Adrenal gland (tissue), 12 donors: Measurements from ENCODE around the gene ARF1. TPM values are rescaled to one million over a fixed set of nuclear protein-coding genes. Genes with fewer than 3 reads are reported as not detected.

Experiments
- DNase-seq, 7 donors: peaks; one replicate each; pipeline ENCODE4 v3.0.0-alpha.2; 2019 to 2020
- H3K27ac ChIP-seq, 5 donors: fragments of 200-600 bp; sonication (generic) in 4 of 5; 1 replicate in 3 of 5; 2 replicates in 2 of 5; pipeline versions ENCODE4 v1.5.1 to v1.8.0; 2016 to 2020; ENCODE audit warnings: mild to moderate bottlenecking in 1 of 5
- H3K27me3 ChIP-seq: fragments of 200-600 bp; 2 replicates; pipeline ENCODE4 v1.8.0; 2021
- H3K36me3 ChIP-seq, 2 donors: fragments of 200-600 bp; replicated peaks in 1 of 2; 1 replicate in 1 of 2; 2 replicates in 1 of 2; pipeline versions ENCODE4 v1.5.1 to v1.8.0; 2018 to 2022
- H3K4me1 ChIP-seq, 2 donors: fragments of 200-600 bp; replicated peaks in 1 of 2; 1 replicate in 1 of 2; 2 replicates in 1 of 2; pipeline versions ENCODE4 v1.5.1 to v1.8.0; 2018 to 2021
- H3K4me3 ChIP-seq, 4 donors: fragments of 200-600 bp; sonication (generic) in 3 of 4; one replicate each; pipeline ENCODE4 v1.5.1; 2016 to 2018
- H3K9me3 ChIP-seq, 3 donors: fragments of 200-600 bp; sonication (generic) in 1 of 3; replicated peaks in 1 of 3; 1 replicate in 2 of 3; 2 replicates in 1 of 3; pipeline versions ENCODE4 v1.5.1 to v1.8.0; 2016 to 2021
- CTCF ChIP-seq, 6 experiments: fragments of 450-650 bp in 4 of 6; fragments of 200-600 bp in 2 of 6; sonication (generic) in 1 of 6; IDR thresholded peaks; 1 replicate in 5 of 6; 2 replicates in 1 of 6; pipeline versions ENCODE4 v1.5.1 to v1.8.0; 2016 to 2021; ENCODE audit warnings: antibody characterized with exemption in 6 of 6, mild to moderate bottlenecking in 2 of 6, moderate library complexity in 1 of 6
- POLR2A ChIP-seq, 2 donors: fragments of 450-650 bp; IDR thresholded peaks; one replicate each; pipeline ENCODE4 v1.6.1; 2017; ENCODE audit warnings: antibody characterized with exemption in 2 of 2, mild to moderate bottlenecking in 2 of 2, moderate library complexity in 1 of 2
- WGBS, 4 donors: extraction: QIAGEN DNeasy Blood & Tissue Kit in 2 of 4; methylation state at CpG; one replicate each; pipeline versions ENCODE4 v1.1.5 to v1.1.7; 2013 to 2017; 5-methylcytosine and 5-hydroxymethylcytosine counted together
- intact Hi-C, 2 donors: fragments of 100-400 bp; cut with DNase I; formaldehyde crosslinking; loops; one replicate each; pipeline versions ENCODE4 v1.14.1 to v1.15.0; 2022 to 2023
- polyA plus RNA-seq, 3 donors: library from polyadenylated mRNA; stranded (reverse); fragments of 200-250 nt in 2 of 3; fragments of 350-450 nt in 1 of 3; fragmentation: Illumina TruSeq in 1 of 3; extraction: RNeasy Lipid Tissue Mini Kit (QIAGEN cat#74804) in 1 of 3; gene quantifications; one replicate each; pipeline ENCODE4 v1.2.3, GENCODE V29; 2013 to 2014
- total RNA-seq, 9 donors: library from RNA; depleted of rRNA in 4 of 9; stranded (reverse); fragments of >200 nt in 4 of 9; fragments of 120-200 nt in 1 of 9; fragmentation: NEBNext Ultra II Directional in 1 of 9; extraction: Animal tissue kit (Norgen Biotek cat#: 25700) in 1 of 9; gene quantifications; one replicate each; pipeline versions ENCODE4 v1.1.0 to v1.2.4, GENCODE V29; 2013 to 2023
- donor health status: healthy with polysubstance abuse.
- donor health status: Bipolar disorder and iron deficiency.
- donor health status: DM: yes; HTN: yes; CAD: no.
- donor health status: DM: no; HTN: no; CAD: no.
- donor health status: DM: no; HTN: no; CAD: no.
- donor health status: DM: yes; HTN: yes; CAD: no.

The ARF1 gene
- total and polyA plus RNA-seq, 12 donors: 200 to 611 (median 381) TPM

- 87 to 93% (median 89%) methylated on average over 3 to 9 of the region's 9 CpGs for WGBS, 4 donors
- intact Hi-C loops: no loop called here
- Histone ChIP-seq H3K27ac (no peak overlapping the region), H3K9me3 (no peaks in the 10 kb centered on the region), H3K36me3 (no peaks in the 10 kb centered on the region), H3K4me3 (no peak overlapping the region), H3K27me3 (peaks cover 88% of the 10 kb centered on the region), H3K4me1 (no peaks in the 10 kb centered on the region)
- TF ChIP-seq CTCF (IDR thresholded peaks at IDR 0.05): no peak
- no peak for TF ChIP-seq POLR2A (IDR thresholded peaks at IDR 0.05)
- DNase-seq: no peak
Measured at GRCh38 chr1:228062085-228062791, 20.3 kb upstream of the ARF1 start.

DNA sequence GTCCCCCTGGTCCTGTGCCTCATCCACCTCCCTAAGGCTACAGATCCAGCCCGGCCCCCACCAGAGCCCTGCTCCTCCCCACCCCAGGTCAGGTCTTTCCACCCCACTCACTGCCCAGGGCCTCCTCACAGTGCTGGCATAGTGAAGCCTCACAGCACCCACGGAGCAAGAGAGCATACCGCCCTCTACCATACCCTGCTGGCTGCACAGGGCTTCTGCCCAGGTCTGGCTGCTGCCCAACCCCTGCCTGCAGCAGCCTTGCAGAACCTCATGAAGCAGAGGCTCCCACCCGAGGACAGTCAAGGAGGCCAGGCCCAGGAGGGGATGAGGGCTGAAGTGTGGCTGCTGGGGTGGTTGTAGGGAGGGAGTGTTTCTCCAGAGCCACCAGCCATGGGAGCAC lies 19.7 kb upstream of the ARF1 start:
- Histone ChIP-seq H3K27me3 (peaks cover 89% of the 10 kb centered on the region), H3K36me3 (no peaks in the 10 kb centered on the region), H3K4me3 (no peak overlapping the region), H3K9me3 (no peaks in the 10 kb centered on the region), H3K4me1 (no peaks in the 10 kb centered on the region), H3K27ac (no peak overlapping the region)
- no peak for DNase-seq
- intact Hi-C loops: no loop called here
- 53 to 78% (median 70%) methylated on average over 2 to 4 of the region's 4 CpGs for WGBS, 4 donors
- no peak for TF ChIP-seq POLR2A (IDR thresholded peaks at IDR 0.05)
- TF ChIP-seq CTCF (IDR thresholded peaks at IDR 0.05): no peak

GRCh38 chr1:228063251-228064191 lies 19.0 kb upstream of the ARF1 start:
- Histone ChIP-seq H3K36me3 (no peaks in the 10 kb centered on the region), H3K27ac (no peak overlapping the region), H3K27me3 (peaks cover 82% of the 10 kb centered on the region), H3K4me3 (no peak overlapping the region), H3K9me3 (no peaks in the 10 kb centered on the region), H3K4me1 (no peaks in the 10 kb centered on the region)
- intact Hi-C loops: no loop called here
- no peak for DNase-seq
- WGBS, 4 donors: 83 to 91% (median 86%) methylated on average over 3 to 15 of the region's 15 CpGs
- no peak for TF ChIP-seq CTCF (IDR thresholded peaks at IDR 0.05)
- TF ChIP-seq POLR2A (IDR thresholded peaks at IDR 0.05): no peak

GRCh38 chr1:228064296-228064695 lies 18.2 kb upstream of the ARF1 start:
- Histone ChIP-seq H3K27ac (no peak overlapping the region), H3K4me1 (no peaks in the 10 kb centered on the region), H3K27me3 (peaks cover 74% of the 10 kb centered on the region), H3K4me3 (no peak overlapping the region), H3K36me3 (no peaks in the 10 kb centered on the region), H3K9me3 (no peaks in the 10 kb centered on the region)
- no peak for DNase-seq
- 47 to 56% (median 47%) methylated on average over 7 to 8 of the region's 8 CpGs; no CpG with 5 or more reads in 1 of the 4 donors for WGBS, 4 donors
- TF ChIP-seq POLR2A (IDR thresholded peaks at IDR 0.05): no peak
- TF ChIP-seq CTCF (IDR thresholded peaks at IDR 0.05): no peak
- intact Hi-C loops: no loop called here
